HepG2 (cell line): Measurements from ENCODE around the gene RPL39. TPM values are rescaled to one million over a fixed set of nuclear protein-coding genes. Genes with fewer than 3 reads are reported as not detected.
"Not testable (repeated sequence)": the region's sequence is repeated elsewhere in the genome, so short reads cannot be mapped to it uniquely, and the experiment has no call there.

Experiments used
- ATAC-seq: fragments of 200-7000 bp; cut with Tn5 transposase; 3 replicates; pipeline ENCODE4 v1.9.1; 2020; ENCODE audit warnings: mild to moderate bottlenecking, moderate library complexity
- BruUV-seq: library from RNA; stranded (reverse); fragments of 400-500 nt; replicated peaks from 2 replicates; lab custom pipeline; 2021; lab: Mats Ljungman, UMichigan
- CTCF ChIA-PET: fragments of 300-600 bp; formaldehyde crosslinking; extraction: SDS; loops from one replicate; lab custom pipeline; 2021; ENCODE audit warnings: low total read pairs, inconsistent platforms, low intra/inter-chr PET ratio; lab: Yijun Ruan, JAX
- POLR2A ChIA-PET: fragments of 350-600 bp; sonication (Branson Sonifier 250); formaldehyde crosslinking; loops from one replicate; lab custom pipeline; 2020; ENCODE audit warnings: antibody characterized with exemption, inconsistent platforms; lab: Yijun Ruan, JAX
- DNase-seq: peaks from one replicate; pipeline ENCODE4 v3.0.0-alpha.2; 2015; ENCODE audit warnings: low spot score
- FAIRE-seq: peaks from 3 replicates; lab custom pipeline; 2011; peaks lifted over from hg19 to GRCh38; lab: Jason Lieb, UNC
- H2AFZ ChIP-seq: one replicate; pipeline ENCODE4 v1.6.1; 2011; ENCODE audit warnings: low read length, inconsistent platforms
- H3K27ac ChIP-seq: fragments of 300-600 bp; 3 replicates; pipeline ENCODE4 v1.8.0; 2011; ENCODE audit warnings: mixed run types, mild to moderate bottlenecking, mixed read lengths, low read length, inconsistent platforms; ENCODE audit not compliant: insufficient read depth; ENCODE audit errors: extremely low read length
- H3K27me3 ChIP-seq, 2 experiments: fragments of 200-600 bp in 1 of 2; 2 replicates in 1 of 2; 3 replicates in 1 of 2; pipeline versions ENCODE4 v1.6.0 to v1.8.0; 2011; ENCODE audit warnings: low read length in 2 of 2, mild to moderate bottlenecking in 2 of 2, moderate library complexity in 2 of 2, inconsistent platforms in 1 of 2; ENCODE audit not compliant: insufficient read depth in 2 of 2, control insufficient read depth in 1 of 2
- H3K36me3 ChIP-seq, 2 experiments: fragments of 200-600 bp in 1 of 2; replicated peaks in 1 of 2; 2 replicates in 1 of 2; 3 replicates in 1 of 2; pipeline versions ENCODE4 v1.5.1 to v1.8.0; 2011; ENCODE audit warnings: low read length in 2 of 2, inconsistent platforms in 1 of 2; ENCODE audit not compliant: insufficient read depth in 2 of 2, control insufficient read depth in 1 of 2
- H3K4me1 ChIP-seq: 2 replicates; pipeline ENCODE4 v1.5.1; 2012; ENCODE audit warnings: low read length, inconsistent platforms; ENCODE audit not compliant: insufficient read depth
- H3K4me2 ChIP-seq: 2 replicates; pipeline ENCODE4 v1.6.0; 2011; ENCODE audit warnings: low read depth, low read length, inconsistent platforms
- H3K4me3 ChIP-seq, 3 experiments: fragments of 200-600 bp in 1 of 3; sonication (generic), shearing (Covaris generic) in 1 of 3; replicated peaks in 1 of 3; 2 replicates each; pipeline ENCODE4 v1.5.1; 2011 to 2016; ENCODE audit warnings: low read length in 3 of 3, inconsistent platforms in 2 of 3, low read depth in 2 of 3, mild to moderate bottlenecking in 2 of 3, control low read depth in 1 of 3, mixed read lengths in 1 of 3; ENCODE audit not compliant: insufficient read depth in 1 of 3
- H3K79me2 ChIP-seq: one replicate; pipeline ENCODE4 v1.6.1; 2011; ENCODE audit warnings: low read length, inconsistent platforms; ENCODE audit not compliant: insufficient read depth
- H3K9ac ChIP-seq: 2 replicates; pipeline ENCODE4 v1.6.0; 2011; ENCODE audit warnings: mild to moderate bottlenecking, low read depth, low read length, inconsistent platforms; ENCODE audit not compliant: insufficient read depth
- H3K9me3 ChIP-seq: 2 replicates; pipeline ENCODE4 v1.5.1; 2012; ENCODE audit warnings: mild to moderate bottlenecking, low read length
- H4K20me1 ChIP-seq: 2 replicates; pipeline ENCODE4 v1.6.0; 2011; ENCODE audit warnings: inconsistent platforms, mild to moderate bottlenecking, low read length, moderate library complexity; ENCODE audit not compliant: insufficient read depth
- ASH2L ChIP-seq: fragments of 300-600, 200-600 bp; sonication (generic); IDR thresholded peaks from 2 replicates; pipeline ENCODE4 v1.7.0; 2017; ENCODE audit warnings: low read depth, mild to moderate bottlenecking, moderate library complexity, mixed read lengths, low read length; ENCODE audit not compliant: insufficient read length
- FOXK2 ChIP-seq: fragments of 450-650 bp; IDR thresholded peaks from 2 replicates; pipeline ENCODE4 v1.6.1; 2016
- HNRNPH1 ChIP-seq: fragments of 200-400 bp; formaldehyde crosslinking; optimal IDR thresholded peaks from 2 replicates; pipeline ENCODE3; 2017; ENCODE audit warnings: mild to moderate bottlenecking, low read depth, low read length
- NFE2L2 ChIP-seq: fragments of 150-350 bp; IDR thresholded peaks from 2 replicates; pipeline ENCODE4 v1.6.1; 2014; ENCODE audit warnings: low read length
- PRMT3 ChIP-seq: sonication (generic); formaldehyde crosslinking; IDR thresholded peaks from 2 replicates; pipeline ENCODE4 v1.8.1; 2022; ENCODE audit warnings: low read depth, mild to moderate bottlenecking, moderate library complexity, missing genetic modification reagents, borderline replicate concordance
- RBAK ChIP-seq: sonication (generic); formaldehyde crosslinking; IDR thresholded peaks from 2 replicates; pipeline ENCODE4 v1.5.1; 2020; ENCODE audit warnings: mild to moderate bottlenecking, missing genetic modification reagents
- SIX1 ChIP-seq: sonication (generic); formaldehyde crosslinking; IDR thresholded peaks from 2 replicates; pipeline ENCODE4 v1.4.0; 2020; ENCODE audit warnings: missing genetic modification reagents, borderline replicate concordance
- ZFYVE20 ChIP-seq: sonication (generic); formaldehyde crosslinking; IDR thresholded peaks from 2 replicates; pipeline ENCODE4 v1.8.0; 2023; ENCODE audit warnings: low read depth, mild to moderate bottlenecking, moderate library complexity, missing genetic modification reagents, borderline replicate concordance
- ZKSCAN1 ChIP-seq: fragments of 150-350 bp; IDR thresholded peaks from 2 replicates; pipeline ENCODE4 v1.6.1; 2014; ENCODE audit warnings: low read length
- ZNF280D ChIP-seq: sonication (generic); formaldehyde crosslinking; IDR thresholded peaks from 2 replicates; pipeline ENCODE4 v1.5.1; 2020; ENCODE audit warnings: mild to moderate bottlenecking, missing genetic modification reagents
- WGBS: methylation state at CpG from one replicate; pipeline ENCODE4 v1.1.6; 2017; ENCODE audit warnings: low lambda C conversion rate; 5-methylcytosine and 5-hydroxymethylcytosine counted together
- in situ Hi-C: cut with HindIII; loops from 2 replicates; pipeline ENCODE4 v1.10.0; 2017; ENCODE audit warnings: low pct_unique_long_range_greater_than_20kb; ENCODE audit not compliant: extremely low pct_ligation_motif_present
- intact Hi-C: fragments of 100-400 bp; cut with micrococcal nuclease; formaldehyde crosslinking; loops from one replicate; pipeline ENCODE4 v1.10.0; 2022; ENCODE audit not compliant: unreplicated experiment
- polyA plus RNA-seq, 8 experiments: library from polyadenylated mRNA; depleted of rRNA in 3 of 8; stranded (reverse) in 7 of 8; unstranded in 1 of 8; fragments of >200 nt; fragmentation: Illumina TruSeq in 4 of 8; extraction: Trizol in 4 of 8; gene quantifications; 2 replicates each; pipeline versions ENCODE4 v1.2.1 to v1.2.3, GENCODE V29; 2011 to 2016; ENCODE audit warnings: low read depth in 4 of 8, missing spikeins in 1 of 8, mixed read lengths in 1 of 8; ENCODE audit not compliant: insufficient read depth in 1 of 8
- total RNA-seq, 5 experiments: library from RNA; depleted of rRNA; stranded (reverse); fragments of >200 nt; fragmentation: Illumina TruSeq; extraction: Trizol; gene quantifications; 2 replicates each; pipeline ENCODE4 v1.2.3, GENCODE V29; 2016; ENCODE audit warnings: low read depth in 1 of 5
- TF ChIP-seq, protein P1 (sequence below): sonication (generic); formaldehyde crosslinking; IDR thresholded peaks from 2 replicates; pipeline ENCODE4 v1.4.0; 2020; ENCODE audit warnings: missing genetic modification reagents, borderline replicate concordance
- TF ChIP-seq, protein P2 (sequence below): IDR thresholded peaks from 2 replicates; pipeline ENCODE4 v1.6.1; 2016; ENCODE audit warnings: mild to moderate bottlenecking, missing biosample characterization, missing genetic modification reagents

The RPL39 gene
- total and polyA plus RNA-seq, 2 of the 13 experiments (the other 11 are each of a cell fraction or from before 2014, with no cell fraction given): 2,312 to 3,547 TPM

DNA sequence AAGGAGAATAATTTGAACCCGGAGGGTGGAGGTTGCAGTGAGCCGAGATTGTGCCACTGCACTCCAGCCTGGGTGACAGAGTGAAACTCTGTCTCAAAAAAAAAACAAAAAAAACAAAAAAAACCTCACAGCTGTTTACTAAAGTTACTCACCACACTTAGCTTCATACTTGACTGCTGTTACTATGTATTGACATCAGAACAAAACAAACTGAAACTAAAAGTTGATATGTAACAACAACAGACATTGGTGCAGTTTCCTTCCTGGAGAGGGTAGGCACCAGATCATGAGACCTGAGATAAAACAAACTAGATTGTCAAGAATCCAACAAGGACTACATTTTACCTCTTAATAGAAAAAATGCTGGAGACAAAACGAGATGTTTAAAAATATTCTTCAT is 30.3 kb upstream of the RPL39 start:
- ATAC-seq, in situ Hi-C loops, FAIRE-seq, intact Hi-C loops, H3K4me2 ChIP-seq, H3K9ac ChIP-seq, H3K36me3 ChIP-seq, H3K4me3 ChIP-seq, H3K27ac ChIP-seq, DNase-seq, H3K27me3 ChIP-seq, BruUV-seq, H3K9me3 ChIP-seq, CTCF ChIA-PET, H2AFZ ChIP-seq, H4K20me1 ChIP-seq, H3K79me2 ChIP-seq: not testable (repeated sequence)
- peaks cover 48% of the 10 kb centered on the region for H3K4me1 ChIP-seq
- WGBS: 77% methylated on average over 3 of the region's 3 CpGs
- POLR2A ChIA-PET: interaction anchor here (1.5 to 1.6 kb wide), 2 partner anchors 30 to 31 kb away, joined by 3 to 7 read pairs; partner anchors contain the start of genes RPL39 and UPF3B

- Histone ChIP-seq H3K4me3 (no peak overlapping the region), H4K20me1 (no peaks in the 10 kb centered on the region), H3K4me1 (peaks cover 22% of the 10 kb centered on the region), H3K9ac (no peak overlapping the region), H3K36me3 (no peaks in the 10 kb centered on the region), H3K27ac (no peak overlapping the region), H3K4me2 (no peak overlapping the region), H3K27me3 (no peaks in the 10 kb centered on the region), H2AFZ (no peak overlapping the region), H3K9me3 (no peaks in the 10 kb centered on the region), H3K79me2 (no peaks in the 10 kb centered on the region)
- POLR2A ChIA-PET: no interaction called here
- WGBS: 75% methylated on average over 5 of the region's 6 CpGs
- DNase-seq (no peak), ATAC-seq (no peak), FAIRE-seq (no peak)
- intact Hi-C loops: no loop called here
- CTCF ChIA-PET: no interaction called here
- in situ Hi-C loops: no loop called here
- BruUV-seq: no TSS peak
- TF ChIP-seq SIX1 (CRISPR knock-in tag): no peak
- TF ChIP-seq ZNF280D: no peak
- no peak for TF ChIP-seq FOXK2
- TF ChIP-seq, protein P1, sequence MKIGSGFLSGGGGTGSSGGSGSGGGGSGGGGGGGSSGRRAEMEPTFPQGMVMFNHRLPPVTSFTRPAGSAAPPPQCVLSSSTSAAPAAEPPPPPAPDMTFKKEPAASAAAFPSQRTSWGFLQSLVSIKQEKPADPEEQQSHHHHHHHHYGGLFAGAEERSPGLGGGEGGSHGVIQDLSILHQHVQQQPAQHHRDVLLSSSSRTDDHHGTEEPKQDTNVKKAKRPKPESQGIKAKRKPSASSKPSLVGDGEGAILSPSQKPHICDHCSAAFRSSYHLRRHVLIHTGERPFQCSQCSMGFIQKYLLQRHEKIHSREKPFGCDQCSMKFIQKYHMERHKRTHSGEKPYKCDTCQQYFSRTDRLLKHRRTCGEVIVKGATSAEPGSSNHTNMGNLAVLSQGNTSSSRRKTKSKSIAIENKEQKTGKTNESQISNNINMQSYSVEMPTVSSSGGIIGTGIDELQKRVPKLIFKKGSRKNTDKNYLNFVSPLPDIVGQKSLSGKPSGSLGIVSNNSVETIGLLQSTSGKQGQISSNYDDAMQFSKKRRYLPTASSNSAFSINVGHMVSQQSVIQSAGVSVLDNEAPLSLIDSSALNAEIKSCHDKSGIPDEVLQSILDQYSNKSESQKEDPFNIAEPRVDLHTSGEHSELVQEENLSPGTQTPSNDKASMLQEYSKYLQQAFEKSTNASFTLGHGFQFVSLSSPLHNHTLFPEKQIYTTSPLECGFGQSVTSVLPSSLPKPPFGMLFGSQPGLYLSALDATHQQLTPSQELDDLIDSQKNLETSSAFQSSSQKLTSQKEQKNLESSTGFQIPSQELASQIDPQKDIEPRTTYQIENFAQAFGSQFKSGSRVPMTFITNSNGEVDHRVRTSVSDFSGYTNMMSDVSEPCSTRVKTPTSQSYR (CRISPR knock-in tag): no peak
- TF ChIP-seq, protein P2, sequence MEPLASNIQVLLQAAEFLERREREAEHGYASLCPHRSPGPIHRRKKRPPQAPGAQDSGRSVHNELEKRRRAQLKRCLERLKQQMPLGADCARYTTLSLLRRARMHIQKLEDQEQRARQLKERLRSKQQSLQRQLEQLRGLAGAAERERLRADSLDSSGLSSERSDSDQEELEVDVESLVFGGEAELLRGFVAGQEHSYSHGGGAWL (CRISPR knock-in tag): no peak
- TF ChIP-seq ZKSCAN1: no peak
- TF ChIP-seq RBAK: no peak
- TF ChIP-seq HNRNPH1: no peak
- no peak for TF ChIP-seq ZFYVE20 (CRISPR knock-in tag)
- TF ChIP-seq ASH2L: no peak
- no peak for TF ChIP-seq NFE2L2
- TF ChIP-seq PRMT3 (CRISPR knock-in tag): no peak
Measured at GRCh38 chrX:119817130-119817690, 25.8 kb upstream of the RPL39 start.
